GM23338 (cell line): Measurements from ENCODE around the gene COX15. TPM values are rescaled to one million over a fixed set of nuclear protein-coding genes. Genes with fewer than 3 reads are reported as not detected.

ENCODE experiments used
- ATAC-seq: fragments of 200-7000 bp; cut with Tn5 transposase; 3 replicates; pipeline ENCODE4 v1.9.1; 2020
- DNase-seq: peaks from one replicate; pipeline ENCODE4 v3.0.0-alpha.2; 2015; ENCODE audit warnings: low spot score
- H2AFZ ChIP-seq: fragments of 200-600 bp; sonication (generic); 2 replicates; pipeline ENCODE4 v1.8.0; 2016; ENCODE audit warnings: antibody characterized with exemption, mild to moderate bottlenecking, moderate library complexity
- H3F3A ChIP-seq: fragments of 200-600 bp; sonication (generic); replicated peaks from 2 replicates; pipeline ENCODE4 v1.8.0; 2017; ENCODE audit warnings: antibody characterized with exemption, mixed run types, low read depth
- H3K27ac ChIP-seq: fragments of 200-600 bp; sonication (generic); 2 replicates; pipeline ENCODE4 v1.6.1; 2016; ENCODE audit warnings: low read depth
- H3K27me3 ChIP-seq: fragments of 200-600 bp; sonication (generic); 2 replicates; pipeline ENCODE4 v1.8.0; 2016; ENCODE audit warnings: mild to moderate bottlenecking, mixed run types, moderate library complexity; ENCODE audit not compliant: insufficient read depth
- H3K36me3 ChIP-seq: fragments of 200-600 bp; sonication (generic); 2 replicates; pipeline ENCODE4 v1.8.0; 2016; ENCODE audit warnings: mild to moderate bottlenecking; ENCODE audit not compliant: insufficient read depth
- H3K4me1 ChIP-seq: fragments of 200-600 bp; sonication (generic); 2 replicates; pipeline ENCODE4 v1.8.0; 2016; ENCODE audit warnings: mild to moderate bottlenecking, moderate library complexity; ENCODE audit not compliant: insufficient read depth
- H3K4me2 ChIP-seq: fragments of 200-600 bp; sonication (generic); 2 replicates; pipeline ENCODE4 v1.7.1; 2017; ENCODE audit warnings: mixed run types
- H3K4me3 ChIP-seq: fragments of 200-600 bp; sonication (generic); 2 replicates; pipeline ENCODE4 v1.6.1; 2016; ENCODE audit warnings: mixed run types
- H3K79me2 ChIP-seq: fragments of 200-600 bp; sonication (generic); replicated peaks from 2 replicates; pipeline ENCODE4 v1.8.0; 2017; ENCODE audit warnings: mild to moderate bottlenecking; ENCODE audit not compliant: insufficient read depth
- H3K9me2 ChIP-seq: fragments of 200-600 bp; sonication (generic); 2 replicates; pipeline ENCODE4 v1.8.0; 2017; ENCODE audit not compliant: insufficient read depth
- H4K20me1 ChIP-seq: fragments of 200-600 bp; sonication (generic); replicated peaks from 2 replicates; pipeline ENCODE4 v1.8.0; 2017; ENCODE audit warnings: mild to moderate bottlenecking; ENCODE audit not compliant: insufficient read depth
- H3K27ac Mint-ChIP-seq: 2 replicates; pipeline ENCODE4 v1.8.0; 2020; ENCODE audit warnings: inconsistent platforms, mild to moderate bottlenecking, moderate library complexity, mixed read lengths
- H3K27me3 Mint-ChIP-seq: 3 replicates; pipeline ENCODE4 v1.8.0; 2022; ENCODE audit warnings: low read depth, mild to moderate bottlenecking, moderate library complexity, mixed read lengths, inconsistent platforms; ENCODE audit not compliant: insufficient read depth, poor library complexity
- H3K36me3 Mint-ChIP-seq: 3 replicates; pipeline ENCODE4 v1.8.0; 2021; ENCODE audit warnings: low read depth, mild to moderate bottlenecking, inconsistent platforms, moderate library complexity, mixed read lengths
- H3K4me1 Mint-ChIP-seq: 3 replicates; pipeline ENCODE4 v1.8.0; 2020; ENCODE audit warnings: mild to moderate bottlenecking, inconsistent platforms, mixed read lengths
- H3K4me3 Mint-ChIP-seq: 3 replicates; pipeline ENCODE4 v1.8.0; 2021; ENCODE audit warnings: moderate library complexity, mild to moderate bottlenecking, inconsistent platforms, mixed read lengths
- H3K9me3 Mint-ChIP-seq: 3 replicates; pipeline ENCODE4 v1.8.0; 2020; ENCODE audit warnings: moderate library complexity, mild to moderate bottlenecking, inconsistent platforms, mixed read lengths
- CREB1 ChIP-seq: fragments of 250-450 bp; sonication (Bioruptor Pico); IDR thresholded peaks from 2 replicates; pipeline ENCODE4 v1.5.0; 2020; ENCODE audit warnings: low read depth, mild to moderate bottlenecking, moderate library complexity
- EZH2 ChIP-seq: fragments of 200-600 bp; sonication (generic); IDR thresholded peaks from one replicate; pipeline ENCODE4 v1.8.0; 2017; ENCODE audit warnings: antibody characterized with exemption, mild to moderate bottlenecking, low read depth; ENCODE audit not compliant: unreplicated experiment
- EZH2phosphoT487 ChIP-seq: fragments of 200-600 bp; sonication (generic); IDR thresholded peaks from one replicate; pipeline ENCODE4 v1.8.1; 2018; ENCODE audit warnings: antibody characterized with exemption; ENCODE audit not compliant: unreplicated experiment
- JUNB ChIP-seq: IDR thresholded peaks from one replicate; pipeline ENCODE4 v1.6.1; 2016; ENCODE audit warnings: antibody characterized with exemption; ENCODE audit not compliant: unreplicated experiment
- NANOG ChIP-seq: IDR thresholded peaks from 2 replicates; pipeline ENCODE4 v1.6.1; 2016; ENCODE audit warnings: antibody characterized with exemption, borderline replicate concordance
- POLR2AphosphoS5 ChIP-seq: IDR thresholded peaks from 2 replicates; pipeline ENCODE4 v1.6.1; 2016; ENCODE audit warnings: antibody characterized with exemption, low read depth
- STAT1 ChIP-seq: IDR thresholded peaks from one replicate; pipeline ENCODE4 v1.6.1; 2016; ENCODE audit warnings: antibody characterized with exemption; ENCODE audit not compliant: unreplicated experiment
- ZNF114 ChIP-seq: fragments of 250-450 bp; sonication (Bioruptor Pico); IDR thresholded peaks from 2 replicates; pipeline ENCODE4 v1.5.0; 2020; ENCODE audit warnings: mild to moderate bottlenecking, moderate library complexity
- ZNF331 ChIP-seq: fragments of 250-450 bp; sonication (Bioruptor Pico); IDR thresholded peaks from 2 replicates; pipeline ENCODE4 v1.5.0; 2020; ENCODE audit warnings: low read depth, mild to moderate bottlenecking, moderate library complexity
- polyA plus RNA-seq: library from polyadenylated mRNA; unstranded; fragments of >200 nt; fragmentation: Nextera tagmentation; extraction: Ambion mirVana; gene quantifications from 2 replicates; pipeline ENCODE4 v1.2.1, GENCODE V29; 2016
- total RNA-seq: library from RNA; depleted of rRNA; stranded (reverse); fragments of >200 nt; shearing (Covaris generic); gene quantifications from 2 replicates; pipeline ENCODE4 v1.2.3, GENCODE V29; 2014
- TF ChIP-seq, protein P1 (sequence below): IDR thresholded peaks from 2 replicates; pipeline ENCODE4 v1.6.1; 2016; ENCODE audit warnings: antibody characterized with exemption
- TF ChIP-seq, protein P2 (sequence below): IDR thresholded peaks from one replicate; pipeline ENCODE4 v1.6.1; 2018; ENCODE audit warnings: antibody characterized with exemption; ENCODE audit not compliant: unreplicated experiment
- TF ChIP-seq, protein P3 (sequence below), 2 experiments: fragments of 200-600 bp in 1 of 2; sonication (generic) in 1 of 2; conservative IDR thresholded peaks; 2 replicates each; pipeline versions ENCODE4 v1.5.1 to v1.6.1; 2016 to 2017; ENCODE audit warnings: antibody characterized with exemption in 2 of 2, low read depth in 2 of 2, mild to moderate bottlenecking in 2 of 2, moderate library complexity in 1 of 2

Gene COX15
- total and polyA plus RNA-seq, 2 experiments from 2014 or later: 22.3 to 38.1 TPM

DNA sequence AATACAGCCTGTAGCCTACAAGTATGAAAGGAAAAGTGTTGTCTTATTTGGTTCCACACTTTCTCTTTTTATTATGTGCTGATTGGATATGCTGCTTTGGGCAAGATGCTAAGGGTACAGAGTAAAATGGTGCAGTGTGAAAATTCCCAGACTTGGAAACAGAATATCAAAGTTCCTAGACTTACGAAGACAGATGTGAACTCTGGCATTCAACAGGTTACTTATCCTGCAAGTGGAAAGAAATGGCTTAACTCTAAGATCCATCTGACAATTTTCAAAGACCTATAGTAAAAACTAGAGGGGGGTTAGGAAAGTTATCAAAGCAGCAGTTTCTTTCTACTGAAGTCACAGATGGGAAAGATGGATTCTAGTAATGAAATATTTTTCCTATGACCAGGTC is 24.2 kb upstream of the COX15 start:
- H3K4me1 Mint-ChIP-seq: no peaks in the 10 kb centered on the region
- no peak overlapping the region for H2AFZ ChIP-seq
- H3F3A ChIP-seq: no peaks in the 10 kb centered on the region
- no peak overlapping the region for H3K4me3 Mint-ChIP-seq
- ATAC-seq: no peak
- no peaks in the 10 kb centered on the region for H3K79me2 ChIP-seq
- H3K4me1 ChIP-seq: no peaks in the 10 kb centered on the region
- no peak overlapping the region for H3K27ac Mint-ChIP-seq
- no peaks in the 10 kb centered on the region for H3K27me3 ChIP-seq
- DNase-seq: no peak
- no peaks in the 10 kb centered on the region for H3K27me3 Mint-ChIP-seq
- no peaks in the 10 kb centered on the region for H3K9me3 Mint-ChIP-seq
- TF ChIP-seq CREB1 (CRISPR knock-in tag) (no peak), JUNB (no peak)
- H3K27ac ChIP-seq: no peak overlapping the region
- no peak overlapping the region for H3K4me3 ChIP-seq
- H3K9me2 ChIP-seq: no peaks in the 10 kb centered on the region
- H3K36me3 ChIP-seq: peaks cover 11% of the 10 kb centered on the region
- H3K4me2 ChIP-seq: no peak overlapping the region
- H3K36me3 Mint-ChIP-seq: peaks cover 51% of the 10 kb centered on the region
- H4K20me1 ChIP-seq: no peaks in the 10 kb centered on the region

DNA sequence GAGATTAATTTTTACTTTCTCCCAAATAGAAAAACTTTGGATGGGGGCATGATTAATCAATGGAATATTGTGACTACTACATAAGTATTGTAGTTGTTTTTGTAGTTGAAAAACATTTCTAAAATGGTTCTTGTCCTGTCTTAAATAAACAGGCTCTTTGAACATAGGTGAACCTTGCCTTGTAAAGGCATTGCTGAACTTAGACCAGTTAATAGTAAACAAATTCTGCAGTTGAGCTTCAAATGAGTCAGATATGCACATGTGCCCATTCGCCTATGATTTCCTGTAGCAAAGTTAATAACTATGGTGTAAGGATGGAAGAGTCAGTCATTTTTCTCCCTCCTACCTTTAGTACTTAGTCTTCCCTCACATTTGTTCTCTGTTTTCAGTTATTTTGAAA is 22.7 kb upstream of the COX15 start:
- peaks cover 12% of the 10 kb centered on the region for H3K36me3 ChIP-seq
- H3K79me2 ChIP-seq: no peaks in the 10 kb centered on the region
- H3K4me1 ChIP-seq: no peaks in the 10 kb centered on the region
- no peaks in the 10 kb centered on the region for H3F3A ChIP-seq
- Mint-ChIP-seq H3K4me1 (no peaks in the 10 kb centered on the region), H3K27me3 (no peaks in the 10 kb centered on the region), H3K27ac (no peak overlapping the region), H3K4me3 (no peak overlapping the region), H3K36me3 (peaks cover 51% of the 10 kb centered on the region), H3K9me3 (no peaks in the 10 kb centered on the region)
- H3K4me3 ChIP-seq: no peak overlapping the region
- no peak overlapping the region for H2AFZ ChIP-seq
- no peaks in the 10 kb centered on the region for H4K20me1 ChIP-seq
- DNase-seq (no peak), ATAC-seq (no peak)
- no peak overlapping the region for H3K27ac ChIP-seq
- H3K9me2 ChIP-seq: no peaks in the 10 kb centered on the region
- no peak overlapping the region for H3K4me2 ChIP-seq
- no peaks in the 10 kb centered on the region for H3K27me3 ChIP-seq
- TF ChIP-seq, protein P1, sequence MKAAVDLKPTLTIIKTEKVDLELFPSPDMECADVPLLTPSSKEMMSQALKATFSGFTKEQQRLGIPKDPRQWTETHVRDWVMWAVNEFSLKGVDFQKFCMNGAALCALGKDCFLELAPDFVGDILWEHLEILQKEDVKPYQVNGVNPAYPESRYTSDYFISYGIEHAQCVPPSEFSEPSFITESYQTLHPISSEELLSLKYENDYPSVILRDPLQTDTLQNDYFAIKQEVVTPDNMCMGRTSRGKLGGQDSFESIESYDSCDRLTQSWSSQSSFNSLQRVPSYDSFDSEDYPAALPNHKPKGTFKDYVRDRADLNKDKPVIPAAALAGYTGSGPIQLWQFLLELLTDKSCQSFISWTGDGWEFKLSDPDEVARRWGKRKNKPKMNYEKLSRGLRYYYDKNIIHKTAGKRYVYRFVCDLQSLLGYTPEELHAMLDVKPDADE: no peak
- TF ChIP-seq ZNF114: no peak
- no peak for TF ChIP-seq CREB1 (CRISPR knock-in tag)
- TF ChIP-seq ZNF331 (CRISPR knock-in tag): no peak
- no peak for TF ChIP-seq EZH2
- no peak for TF ChIP-seq POLR2AphosphoS5
- TF ChIP-seq, protein P2, sequence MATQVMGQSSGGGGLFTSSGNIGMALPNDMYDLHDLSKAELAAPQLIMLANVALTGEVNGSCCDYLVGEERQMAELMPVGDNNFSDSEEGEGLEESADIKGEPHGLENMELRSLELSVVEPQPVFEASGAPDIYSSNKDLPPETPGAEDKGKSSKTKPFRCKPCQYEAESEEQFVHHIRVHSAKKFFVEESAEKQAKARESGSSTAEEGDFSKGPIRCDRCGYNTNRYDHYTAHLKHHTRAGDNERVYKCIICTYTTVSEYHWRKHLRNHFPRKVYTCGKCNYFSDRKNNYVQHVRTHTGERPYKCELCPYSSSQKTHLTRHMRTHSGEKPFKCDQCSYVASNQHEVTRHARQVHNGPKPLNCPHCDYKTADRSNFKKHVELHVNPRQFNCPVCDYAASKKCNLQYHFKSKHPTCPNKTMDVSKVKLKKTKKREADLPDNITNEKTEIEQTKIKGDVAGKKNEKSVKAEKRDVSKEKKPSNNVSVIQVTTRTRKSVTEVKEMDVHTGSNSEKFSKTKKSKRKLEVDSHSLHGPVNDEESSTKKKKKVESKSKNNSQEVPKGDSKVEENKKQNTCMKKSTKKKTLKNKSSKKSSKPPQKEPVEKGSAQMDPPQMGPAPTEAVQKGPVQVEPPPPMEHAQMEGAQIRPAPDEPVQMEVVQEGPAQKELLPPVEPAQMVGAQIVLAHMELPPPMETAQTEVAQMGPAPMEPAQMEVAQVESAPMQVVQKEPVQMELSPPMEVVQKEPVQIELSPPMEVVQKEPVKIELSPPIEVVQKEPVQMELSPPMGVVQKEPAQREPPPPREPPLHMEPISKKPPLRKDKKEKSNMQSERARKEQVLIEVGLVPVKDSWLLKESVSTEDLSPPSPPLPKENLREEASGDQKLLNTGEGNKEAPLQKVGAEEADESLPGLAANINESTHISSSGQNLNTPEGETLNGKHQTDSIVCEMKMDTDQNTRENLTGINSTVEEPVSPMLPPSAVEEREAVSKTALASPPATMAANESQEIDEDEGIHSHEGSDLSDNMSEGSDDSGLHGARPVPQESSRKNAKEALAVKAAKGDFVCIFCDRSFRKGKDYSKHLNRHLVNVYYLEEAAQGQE: no peak
- TF ChIP-seq EZH2phosphoT487: no peak
- no peak for TF ChIP-seq JUNB
- TF ChIP-seq, protein P3, sequence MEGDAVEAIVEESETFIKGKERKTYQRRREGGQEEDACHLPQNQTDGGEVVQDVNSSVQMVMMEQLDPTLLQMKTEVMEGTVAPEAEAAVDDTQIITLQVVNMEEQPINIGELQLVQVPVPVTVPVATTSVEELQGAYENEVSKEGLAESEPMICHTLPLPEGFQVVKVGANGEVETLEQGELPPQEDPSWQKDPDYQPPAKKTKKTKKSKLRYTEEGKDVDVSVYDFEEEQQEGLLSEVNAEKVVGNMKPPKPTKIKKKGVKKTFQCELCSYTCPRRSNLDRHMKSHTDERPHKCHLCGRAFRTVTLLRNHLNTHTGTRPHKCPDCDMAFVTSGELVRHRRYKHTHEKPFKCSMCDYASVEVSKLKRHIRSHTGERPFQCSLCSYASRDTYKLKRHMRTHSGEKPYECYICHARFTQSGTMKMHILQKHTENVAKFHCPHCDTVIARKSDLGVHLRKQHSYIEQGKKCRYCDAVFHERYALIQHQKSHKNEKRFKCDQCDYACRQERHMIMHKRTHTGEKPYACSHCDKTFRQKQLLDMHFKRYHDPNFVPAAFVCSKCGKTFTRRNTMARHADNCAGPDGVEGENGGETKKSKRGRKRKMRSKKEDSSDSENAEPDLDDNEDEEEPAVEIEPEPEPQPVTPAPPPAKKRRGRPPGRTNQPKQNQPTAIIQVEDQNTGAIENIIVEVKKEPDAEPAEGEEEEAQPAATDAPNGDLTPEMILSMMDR (conservative IDR thresholded peaks at IDR 0.05; ENCODE audit: low read depth in 2 of 2): no peak
- TF ChIP-seq STAT1: no peak
- TF ChIP-seq NANOG: no peak
